Measurements from ENCODE around the gene TIPIN.
"Not testable (repeated sequence)": the region's sequence is repeated elsewhere in the genome, so short reads cannot be mapped to it uniquely, and the experiment has no call there.

- TF ChIP-seq CTCF (IDR thresholded peaks at IDR 0.05); POLR2A (IDR thresholded peaks at IDR 0.05; ENCODE audit: low read depth); POLR2AphosphoS5 (IDR thresholded peaks at IDR 0.05); EP300 (IDR thresholded peaks at IDR 0.05): not testable (repeated sequence)
Measured at GRCh38 chr15:66361745-66362460, 5.4 kb upstream of the TIPIN start.

Data from esophagus muscularis mucosa (tissue), 4 donors.